GM18519 (cell line): ENCODE measurements around the gene ADARB1.

Experiments used
- ATAC-seq: cut with Tn5 transposase; IDR thresholded peaks from one replicate; pipeline ENCODE4 v1.9.1; 2021; ENCODE audit warnings: mild to moderate bottlenecking, moderate library complexity; ENCODE audit not compliant: unreplicated experiment, low FRiP score

Gene ADARB1

DNA sequence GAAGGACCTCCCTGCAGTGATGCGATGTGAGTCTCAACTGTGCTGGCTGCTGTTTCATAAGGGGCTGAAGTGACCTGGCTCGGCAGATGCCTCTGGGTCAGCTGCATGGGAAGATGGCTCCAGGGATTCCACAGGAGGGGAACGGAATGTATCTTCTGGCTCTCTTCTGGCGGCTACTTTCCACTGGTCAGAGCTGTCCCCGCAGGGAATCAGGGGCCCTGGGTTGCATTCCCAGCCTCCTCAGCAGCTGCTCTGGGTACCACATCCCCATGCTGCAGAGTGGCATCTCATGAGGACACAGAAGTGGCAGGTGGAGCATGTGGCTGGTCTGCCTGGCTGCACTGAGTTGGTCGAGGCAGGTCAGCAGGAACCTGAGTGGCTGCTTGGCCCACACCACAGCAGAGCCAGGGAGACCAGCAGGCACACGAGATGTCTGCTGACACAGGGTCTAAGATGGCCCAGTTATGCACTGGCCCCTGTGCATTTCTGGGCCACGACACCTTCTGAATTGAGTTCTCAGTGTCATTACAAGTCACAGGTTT lies 170.5 kb downstream of the ADARB1 start:
- no peak for ATAC-seq

DNA sequence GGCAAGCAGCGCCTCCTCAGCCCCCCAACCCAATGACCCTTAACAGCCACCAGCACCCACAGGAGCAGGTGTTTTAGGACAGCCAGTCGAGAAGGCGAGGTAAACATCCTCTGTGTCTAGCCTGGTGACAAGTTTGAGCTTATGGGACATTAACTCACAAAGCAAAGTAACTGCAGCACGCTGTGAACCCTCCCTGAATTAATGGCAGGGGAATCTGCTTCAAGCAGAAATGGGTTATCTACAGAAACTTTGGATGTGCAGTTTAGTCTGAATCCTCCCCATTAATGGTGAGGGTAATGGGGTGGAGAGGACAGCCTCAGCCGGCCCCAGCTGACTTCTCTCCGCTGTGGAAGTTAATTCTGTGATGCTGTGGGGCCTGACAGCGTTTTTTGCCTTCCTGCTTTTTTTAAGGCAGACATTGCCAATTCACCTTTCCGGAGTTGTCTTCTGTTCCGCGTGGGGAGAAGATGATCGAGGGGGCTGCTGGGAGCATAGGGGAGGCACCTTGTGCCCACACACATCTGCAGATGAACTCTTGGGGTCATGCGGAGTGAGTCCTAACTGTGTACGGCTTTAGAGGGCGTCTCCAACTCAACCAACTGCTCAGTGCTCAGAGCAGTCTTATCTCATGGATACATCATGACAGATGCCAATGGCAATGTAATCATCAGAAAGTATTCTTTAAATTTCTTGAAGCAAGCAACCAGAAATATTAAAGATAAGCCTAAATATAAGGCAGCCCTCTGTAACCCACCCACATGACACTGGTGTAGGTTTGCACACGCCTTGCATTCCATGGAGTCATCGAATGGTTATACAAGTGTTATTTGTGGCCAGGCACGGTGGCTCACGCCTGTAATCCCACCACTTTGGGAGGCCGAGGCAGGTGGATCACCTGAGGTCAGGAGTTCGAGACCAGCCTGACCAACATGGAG lies 172.3 kb downstream of the ADARB1 start:
- no peak for ATAC-seq

DNA sequence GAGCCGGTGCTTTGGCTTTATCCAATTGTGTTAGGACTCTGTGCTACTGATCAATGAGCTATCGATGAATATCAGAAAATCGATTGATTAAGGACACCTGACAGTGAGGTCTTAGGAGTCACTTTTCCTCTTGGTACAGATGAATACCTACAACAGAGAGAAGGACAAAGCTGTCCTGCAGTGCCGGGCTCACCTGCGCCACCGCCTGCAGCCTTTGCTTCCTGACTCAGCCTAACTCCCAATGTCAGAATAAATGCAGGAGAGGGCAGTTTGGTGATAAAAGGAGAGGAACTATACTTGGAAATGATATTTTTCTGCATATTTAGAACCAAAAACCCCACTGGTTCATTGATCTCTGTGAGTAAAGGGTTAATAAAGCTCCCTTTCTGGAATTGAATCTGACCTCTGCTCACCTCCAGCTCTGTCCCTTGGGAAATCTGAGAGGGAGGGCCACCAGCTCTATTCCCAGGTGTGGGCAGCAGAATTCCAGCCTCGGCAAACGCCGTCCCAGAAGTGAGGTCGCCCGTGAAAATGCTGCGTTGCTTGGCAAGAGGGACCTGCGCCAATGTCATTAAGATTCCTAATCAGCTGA lies 174.0 kb downstream of the ADARB1 start:
- no peak for ATAC-seq

DNA sequence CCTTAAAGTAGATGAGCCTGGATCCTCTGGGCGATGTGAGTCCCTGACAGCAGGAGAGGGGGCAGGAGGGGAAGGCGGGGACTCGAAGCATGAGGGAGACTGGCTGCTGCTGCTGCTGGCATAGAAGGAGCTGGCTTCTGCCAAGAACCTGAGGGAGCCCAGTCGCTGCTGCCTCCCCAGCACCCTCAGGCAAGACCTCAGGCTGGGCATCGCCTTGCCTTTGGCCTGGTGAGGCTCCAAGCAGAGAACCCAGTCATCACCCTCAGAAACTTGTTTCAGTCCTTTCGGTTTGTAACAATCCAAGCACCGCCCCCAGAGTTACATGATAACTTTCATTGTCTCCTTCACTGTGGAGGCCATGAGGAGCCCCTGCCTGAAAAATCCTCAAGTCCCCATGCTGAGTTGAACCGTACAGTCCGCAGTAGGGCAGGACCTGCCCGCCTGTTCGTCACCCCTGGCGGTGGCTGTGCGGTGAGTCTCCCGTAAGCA lies 174.6 kb downstream of the ADARB1 start:
- no peak for ATAC-seq

DNA sequence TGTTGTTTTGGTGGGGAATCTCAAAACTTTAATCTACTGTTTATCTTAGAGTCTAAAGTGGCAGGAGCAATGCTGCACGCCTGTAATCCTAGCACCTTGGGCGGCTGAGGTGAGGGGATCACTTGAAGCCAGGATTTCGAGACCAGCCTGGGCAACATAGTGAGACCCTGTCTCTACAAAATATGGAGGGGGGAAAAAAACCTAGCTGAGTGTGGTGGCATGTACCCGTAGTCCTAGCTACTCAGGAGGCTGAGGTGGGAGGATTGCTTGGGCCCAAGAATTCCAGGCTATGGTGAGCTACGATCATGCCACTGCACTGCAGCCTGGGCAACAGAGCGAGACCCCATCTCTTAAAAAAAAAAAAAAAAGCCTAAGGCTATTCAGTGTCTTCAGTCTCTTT lies 175.2 kb downstream of the ADARB1 start:
- ATAC-seq: no peak

DNA sequence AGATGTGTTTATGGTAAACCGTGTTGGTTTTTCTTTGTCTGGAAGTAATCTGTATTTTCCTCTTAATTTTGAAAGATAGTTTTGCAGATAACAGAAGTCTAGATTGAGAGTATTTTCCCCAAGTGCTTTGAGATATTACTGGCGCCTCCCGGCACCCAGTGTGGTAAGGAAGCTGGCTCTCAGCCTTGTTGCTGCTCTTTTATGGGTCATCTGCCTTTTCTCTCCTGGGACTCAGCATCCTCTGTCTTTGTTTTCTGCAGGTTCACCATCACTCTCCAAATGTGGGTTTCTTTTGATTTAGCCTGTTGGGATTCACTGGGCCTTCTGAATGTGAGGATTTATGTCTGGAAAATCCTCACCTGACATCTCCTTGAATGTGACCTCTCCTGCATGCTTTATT lies 175.9 kb downstream of the ADARB1 start:
- no peak for ATAC-seq

DNA sequence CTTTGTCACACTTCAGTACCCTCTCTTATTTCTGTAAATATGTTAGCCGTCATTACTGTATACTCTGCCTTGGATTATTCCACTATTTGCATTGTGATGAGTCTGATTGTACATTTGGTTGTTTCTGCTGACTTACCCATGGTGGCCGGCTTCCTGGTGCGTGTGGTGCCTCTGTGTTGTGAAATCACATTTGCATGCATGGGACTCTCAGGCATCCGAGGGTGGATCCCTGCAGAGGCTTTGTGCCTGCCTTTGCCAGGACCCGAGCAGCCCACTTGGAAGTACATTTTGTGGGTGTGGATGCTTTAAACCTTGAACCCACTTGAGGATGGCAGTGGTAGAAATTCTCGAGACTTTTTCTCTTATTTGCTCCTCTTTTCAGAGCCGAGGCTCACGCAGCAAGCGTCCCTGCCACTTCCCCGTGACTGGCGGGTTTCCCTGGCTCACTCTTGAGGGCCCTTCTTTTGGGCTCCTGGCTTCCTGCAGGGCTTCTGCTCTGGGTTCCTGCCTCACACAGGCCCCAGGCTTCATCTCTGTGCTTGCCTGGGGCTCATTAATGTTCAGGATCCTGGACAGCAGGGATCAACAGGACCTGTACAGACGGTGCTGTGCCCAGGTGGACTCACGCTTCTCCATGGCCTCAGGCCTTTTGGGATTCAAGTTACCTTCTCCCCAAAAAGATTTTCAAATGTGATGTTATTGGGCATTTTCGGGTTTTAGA lies 176.7 kb downstream of the ADARB1 start:
- ATAC-seq: no peak

DNA sequence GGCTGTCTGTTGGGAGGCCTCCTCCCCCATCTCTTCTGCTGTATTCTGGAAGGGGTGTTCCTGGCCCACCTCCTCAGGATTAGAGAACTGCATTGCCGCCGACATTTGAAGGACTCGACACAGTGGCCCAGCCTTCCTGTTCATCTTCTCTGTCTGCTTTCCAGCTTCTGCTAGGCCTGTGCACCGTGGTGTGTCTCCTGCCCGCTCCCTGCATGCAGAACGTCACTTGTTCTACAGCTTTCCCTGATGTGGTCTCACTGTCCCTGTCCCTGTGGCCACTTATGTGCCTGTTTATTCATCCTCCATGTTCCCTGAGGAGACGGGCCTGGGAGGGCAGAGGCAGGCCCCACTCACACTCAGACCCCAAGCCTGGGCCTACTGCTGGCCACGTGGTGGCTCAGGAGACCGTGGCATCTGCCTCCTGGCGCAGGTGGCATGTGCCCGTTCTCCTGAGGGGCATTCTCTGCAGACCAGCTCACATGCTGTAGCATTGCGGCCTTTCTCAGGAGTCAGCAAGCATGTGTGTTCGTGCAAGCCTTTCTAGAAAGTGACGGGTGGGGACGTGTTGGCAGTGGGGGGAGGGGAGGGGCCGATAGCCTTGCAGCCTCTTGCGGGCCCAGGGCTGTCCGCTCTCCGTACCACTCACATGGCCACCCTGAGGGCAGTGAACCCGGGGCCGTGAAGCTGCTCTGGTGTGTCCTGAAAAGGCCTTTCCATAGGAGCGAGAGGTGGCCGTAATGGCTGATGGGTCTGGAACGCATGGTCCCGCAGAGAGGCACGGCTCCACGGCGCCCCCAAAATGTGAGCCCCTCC lies 177.5 kb downstream of the ADARB1 start:
- ATAC-seq: no peak

DNA sequence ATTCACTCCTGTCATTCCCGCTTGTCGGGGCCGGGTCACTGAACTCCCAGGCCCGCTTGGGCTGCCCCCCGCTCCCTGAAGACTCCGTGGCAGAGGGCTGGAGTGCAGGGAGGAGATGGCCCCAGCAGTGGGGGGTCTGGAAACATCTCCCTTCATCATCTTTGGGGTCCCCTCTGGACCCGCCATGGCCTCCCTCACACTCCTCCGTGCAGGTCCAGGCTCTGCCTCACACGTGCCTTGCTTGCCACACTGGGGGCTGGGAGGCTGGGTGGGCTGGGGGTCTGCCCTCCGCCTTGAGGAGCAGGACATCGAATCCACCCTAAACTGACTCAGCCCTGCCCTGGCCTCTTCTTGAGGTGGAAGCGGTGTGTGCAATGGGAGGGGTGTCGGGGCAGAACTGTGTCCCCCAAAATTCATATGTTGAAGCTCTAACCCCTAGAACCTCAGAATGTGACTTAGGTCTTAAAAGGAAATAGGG lies 178.1 kb downstream of the ADARB1 start:
- no peak for ATAC-seq

DNA sequence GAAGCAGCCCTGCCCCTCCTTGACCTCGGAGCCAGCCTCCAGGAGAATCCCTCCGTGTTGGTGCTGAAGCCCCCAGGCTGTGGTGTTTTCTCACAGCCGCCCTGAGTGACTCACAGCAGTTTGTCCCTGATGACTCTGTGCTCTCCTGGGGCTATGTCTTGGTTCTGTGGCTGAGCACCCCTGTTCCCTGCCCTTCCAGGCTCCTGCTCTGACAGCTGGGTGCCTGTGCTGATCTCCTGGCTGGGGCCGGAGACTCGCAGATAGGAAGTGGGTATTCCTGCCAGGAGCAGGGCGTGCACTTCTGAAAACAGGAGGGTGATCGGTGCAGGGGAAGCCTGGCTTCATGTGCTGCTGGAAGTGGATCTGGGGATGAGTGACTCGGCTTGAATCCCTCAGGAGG lies 178.8 kb downstream of the ADARB1 start:
- ATAC-seq: no peak

DNA sequence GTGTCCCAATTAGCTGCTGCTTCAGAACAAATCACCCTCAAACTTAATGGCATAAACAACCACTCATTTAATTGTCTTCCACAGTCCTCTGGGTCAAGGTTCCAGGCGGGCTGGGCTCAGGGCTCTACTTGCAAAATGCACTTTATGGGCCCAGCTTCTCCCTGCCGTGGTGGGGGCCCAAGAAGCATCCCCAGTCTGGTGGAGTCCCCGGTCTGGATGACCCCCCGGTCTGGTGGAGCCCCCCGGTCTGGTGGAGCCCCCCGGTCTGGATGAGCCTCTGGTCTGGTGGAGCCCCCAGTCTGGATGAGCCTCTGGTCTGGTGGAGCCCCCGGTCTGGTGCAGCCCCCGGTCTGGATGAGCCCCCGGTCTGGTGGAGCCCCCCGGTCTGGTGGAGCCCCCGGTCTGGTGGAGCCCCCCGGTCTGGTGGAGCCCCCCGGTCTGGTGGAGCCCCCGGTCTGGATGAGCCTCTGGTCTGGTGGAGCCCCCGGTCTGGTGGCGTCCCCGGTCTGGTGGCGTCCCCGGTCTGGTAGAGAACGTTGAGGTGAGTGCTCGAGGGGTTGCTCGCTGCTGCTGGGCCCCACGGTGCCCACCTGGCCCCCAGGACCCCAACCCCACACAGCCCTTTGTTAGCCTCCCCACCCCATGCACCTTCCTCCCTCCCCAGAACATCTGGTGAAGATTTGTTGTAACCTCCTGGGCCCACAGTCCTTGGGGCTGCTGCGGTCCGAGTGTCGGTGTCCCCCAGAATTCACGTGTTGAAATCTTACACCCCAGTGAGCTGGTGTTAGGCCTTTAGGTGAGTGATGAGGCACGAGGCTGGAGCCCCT lies 179.5 kb downstream of the ADARB1 start:
- ATAC-seq: no peak

DNA sequence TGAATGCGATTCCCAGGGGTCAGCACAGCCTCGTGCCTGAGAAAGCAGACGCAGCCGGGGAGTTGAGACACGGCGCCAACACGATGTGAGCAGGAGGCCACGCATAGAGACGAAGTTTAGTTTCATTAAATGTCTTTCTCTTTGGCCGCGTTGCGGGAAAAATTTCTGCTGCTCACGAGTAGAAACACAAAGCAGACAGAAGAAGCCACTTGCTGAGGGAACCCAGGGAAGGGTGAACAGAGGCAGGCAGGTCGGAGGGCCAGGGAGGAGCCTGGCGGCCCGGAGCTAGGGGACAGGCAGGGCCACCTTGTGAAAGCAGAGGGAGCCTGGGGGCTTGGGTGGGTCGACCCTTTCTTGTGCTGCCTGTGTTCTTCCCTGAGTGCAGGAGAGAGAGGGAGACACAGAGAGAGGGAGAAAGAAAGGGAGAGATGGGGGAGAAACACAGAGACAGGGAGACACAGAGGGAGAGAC lies 180.1 kb downstream of the ADARB1 start:
- no peak for ATAC-seq

DNA sequence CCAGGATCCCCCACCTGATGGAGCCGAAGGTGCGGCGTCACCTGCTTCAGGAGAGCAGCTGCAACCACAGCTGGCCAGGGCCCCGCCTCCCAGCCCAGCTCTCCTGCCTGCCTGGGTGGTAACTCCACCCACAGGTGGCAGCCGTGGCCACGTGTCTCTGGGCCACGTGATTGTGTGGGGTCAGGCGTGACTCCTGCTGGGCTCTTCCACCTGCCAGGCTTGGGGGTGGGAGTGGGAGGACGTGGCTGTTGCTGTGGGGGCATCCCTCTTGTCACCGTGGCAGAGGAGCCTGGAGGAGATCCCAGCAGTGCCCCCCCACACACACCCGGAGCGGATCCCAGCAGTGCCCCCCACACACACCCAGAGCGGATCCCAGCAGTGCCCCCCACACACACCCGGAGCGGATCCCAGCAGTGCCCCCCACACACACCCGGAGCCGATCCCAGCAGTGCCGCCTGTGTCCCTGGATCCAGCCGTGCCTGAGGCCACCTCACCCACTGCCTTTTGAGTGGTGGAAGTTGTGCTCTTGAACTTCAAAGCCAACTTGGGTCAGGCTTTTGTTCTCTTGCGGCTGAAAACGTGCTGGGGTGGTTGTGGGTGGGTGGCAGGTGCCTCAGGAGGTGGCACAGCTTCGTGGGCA lies 181.1 kb downstream of the ADARB1 start:
- no peak for ATAC-seq

DNA sequence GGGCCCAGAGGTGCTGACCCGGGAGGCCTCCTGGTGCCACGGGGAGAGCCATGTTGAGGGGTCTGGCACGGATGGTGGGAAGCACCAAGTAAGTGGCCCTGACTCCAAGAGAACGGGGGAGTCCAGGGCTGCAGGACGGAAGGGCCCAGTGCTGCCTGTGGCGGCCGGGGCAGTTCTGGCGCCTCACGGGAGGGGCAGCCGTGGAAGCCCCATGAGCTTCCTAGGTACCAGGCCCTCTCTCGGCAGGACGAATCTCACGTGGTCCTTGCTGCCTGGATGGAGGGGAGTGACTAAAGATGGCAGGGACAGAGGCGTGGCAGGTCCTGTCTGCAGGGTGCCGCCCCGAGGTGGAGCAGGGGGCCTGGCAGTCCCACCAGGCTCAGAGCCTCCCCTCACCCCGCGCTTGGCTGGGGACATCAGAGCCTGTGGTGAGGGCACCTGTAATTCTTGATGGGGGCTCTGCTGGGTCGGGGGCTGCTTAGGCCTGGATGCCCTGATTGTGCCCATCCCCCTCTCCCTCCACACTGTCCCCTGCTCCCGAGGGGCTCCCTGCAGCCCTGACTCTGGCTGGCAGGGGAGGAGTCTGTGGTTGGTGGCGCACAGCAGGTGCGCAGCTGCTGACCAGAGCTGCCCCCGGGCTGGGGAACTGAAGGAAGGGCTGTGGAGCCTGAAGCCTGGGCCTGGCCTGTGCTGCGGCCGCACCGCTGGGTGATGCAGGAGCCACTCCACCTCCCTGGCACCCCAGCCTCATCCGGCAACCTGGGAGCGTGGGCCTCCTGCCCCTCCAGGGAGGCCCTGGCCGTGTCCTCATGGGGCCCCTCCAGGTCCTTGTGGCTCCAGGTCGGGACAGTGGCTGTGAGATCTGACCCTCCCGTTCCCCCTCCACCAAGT lies 181.9 kb downstream of the ADARB1 start:
- ATAC-seq: no peak

DNA sequence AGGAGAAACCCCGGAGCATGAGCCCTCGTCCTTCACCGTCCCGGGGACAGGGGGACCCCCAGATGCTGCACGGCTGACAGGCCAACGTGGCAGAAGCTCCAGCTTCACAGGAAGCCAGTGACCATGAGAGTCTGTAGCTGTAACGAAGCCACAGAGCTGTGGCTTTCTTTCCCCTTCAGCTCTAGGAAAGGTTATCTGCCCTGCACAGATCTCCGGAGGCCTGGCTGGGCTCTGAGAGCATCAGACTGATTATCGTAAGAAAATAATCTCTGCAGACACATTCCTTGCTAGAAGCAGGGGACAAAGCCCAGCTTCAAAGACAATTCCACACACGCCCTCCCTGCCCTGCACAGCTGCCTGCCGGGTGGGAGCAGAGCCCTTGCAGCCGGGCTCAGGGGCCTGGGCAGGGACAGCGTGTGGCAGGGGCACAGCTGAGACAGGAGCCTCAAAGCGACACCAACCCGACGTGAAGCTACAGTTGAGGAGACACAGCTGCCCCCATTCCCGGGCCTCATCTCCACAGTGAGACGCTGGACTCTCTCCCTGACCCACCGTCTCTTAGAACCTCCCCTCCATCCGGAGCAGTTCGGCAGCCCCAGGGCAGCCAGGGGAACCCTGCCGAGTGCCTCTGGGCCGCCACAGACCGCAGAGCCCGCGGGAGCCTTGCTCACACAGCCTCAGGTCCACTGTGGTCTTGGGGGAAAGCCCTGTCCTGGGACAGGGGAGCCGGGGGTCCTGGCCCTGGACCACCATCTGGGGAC lies 182.7 kb downstream of the ADARB1 start:
- no peak for ATAC-seq

DNA sequence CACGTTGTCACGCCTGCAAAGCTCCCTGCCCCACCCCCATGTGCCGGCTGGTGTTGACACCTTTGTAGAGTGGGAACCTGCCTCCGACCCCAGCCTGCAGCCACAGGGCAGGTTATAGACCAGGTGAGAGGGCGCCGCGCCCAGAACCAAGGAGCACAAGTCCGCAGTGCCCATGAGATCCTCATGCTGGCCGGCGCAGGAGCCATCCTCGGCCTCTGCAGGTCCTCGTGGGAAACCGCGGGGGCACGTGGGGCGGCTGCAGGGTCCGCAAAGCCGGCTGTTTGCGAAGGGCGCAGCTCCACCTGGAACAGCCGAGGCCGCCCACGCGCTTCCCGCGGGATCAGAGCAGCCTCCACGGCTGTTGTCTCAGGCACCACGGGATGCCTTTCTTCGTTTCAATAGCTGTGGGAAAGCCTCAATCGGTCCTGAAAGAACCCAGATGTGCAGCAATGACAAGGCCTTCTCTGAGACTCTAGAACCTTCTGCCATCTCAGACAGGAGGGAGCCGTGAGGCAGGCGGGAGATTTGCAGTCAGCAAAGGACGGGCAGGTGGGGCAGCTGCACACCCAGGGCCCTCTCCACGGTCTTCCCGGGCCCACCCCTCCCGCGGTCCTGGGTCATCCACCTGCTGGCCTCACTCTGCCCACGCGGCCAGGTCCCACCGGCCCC lies 183.4 kb downstream of the ADARB1 start:
- ATAC-seq: no peak
